ENCODE data around the gene SDS. TPM values are rescaled to one million over a fixed set of nuclear protein-coding genes. Genes with fewer than 3 reads are reported as not detected.
A peak's percentile ranks its signal among the peaks of the same experiment; 100 is the strongest.

The SDS gene
- total RNA-seq, 1 experiment from 2014 or later, result 0.26 TPM

GRCh38 chr12:113440947-113441782 lies 37.5 kb upstream of the SDS start:
- DNase-seq, result no peak
- intact Hi-C loops (cut with micrococcal nuclease; ENCODE audit: unreplicated experiment), result no loop called here
- H3K4me1 Mint-ChIP-seq (ENCODE audit: low read depth, unreplicated experiment), result no peaks in the 10 kb centered on the region
- no peak overlapping the region for H3K27ac Mint-ChIP-seq (ENCODE audit: unreplicated experiment)
- H3K36me3 Mint-ChIP-seq (ENCODE audit: insufficient read depth, unreplicated experiment), result no peaks in the 10 kb centered on the region
- no peak for TF ChIP-seq CTCF (IDR thresholded peaks at IDR 0.05; ENCODE audit: unreplicated experiment)
- no TSS peak for BruUV-seq (replicated peaks)
- peaks cover 17% of the 10 kb centered on the region for H3K27me3 Mint-ChIP-seq (ENCODE audit: unreplicated experiment)
- peaks cover 1% of the 10 kb centered on the region for H3K9me3 Mint-ChIP-seq (ENCODE audit: low read depth, unreplicated experiment)
- no peak overlapping the region for H3K4me3 Mint-ChIP-seq (ENCODE audit: low read depth, unreplicated experiment)
- CTCF ChIA-PET, result no interaction called here

GRCh38 chr12:113440336-113440735 lies 36.6 kb upstream of the SDS start:
- CTCF ChIA-PET, result no interaction called here
- H3K36me3 Mint-ChIP-seq (ENCODE audit: insufficient read depth, unreplicated experiment), result no peaks in the 10 kb centered on the region
- intact Hi-C loops (cut with micrococcal nuclease; ENCODE audit: unreplicated experiment), result no loop called here
- no peaks in the 10 kb centered on the region for H3K4me1 Mint-ChIP-seq (ENCODE audit: low read depth, unreplicated experiment)
- BruUV-seq (replicated peaks), result no TSS peak
- DNase-seq, result no peak
- H3K4me3 Mint-ChIP-seq (ENCODE audit: low read depth, unreplicated experiment), result no peak overlapping the region
- H3K27me3 Mint-ChIP-seq (ENCODE audit: unreplicated experiment), result peaks cover 9% of the 10 kb centered on the region
- no peaks in the 10 kb centered on the region for H3K9me3 Mint-ChIP-seq (ENCODE audit: low read depth, unreplicated experiment)
- no peak for TF ChIP-seq CTCF (IDR thresholded peaks at IDR 0.05; ENCODE audit: unreplicated experiment)
- no peak overlapping the region for H3K27ac Mint-ChIP-seq (ENCODE audit: unreplicated experiment)

GRCh38 chr12:113439606-113440030 lies 35.9 kb upstream of the SDS start:
- Mint-ChIP-seq H3K4me1 (ENCODE audit: low read depth, unreplicated experiment) (no peaks in the 10 kb centered on the region), H3K9me3 (ENCODE audit: low read depth, unreplicated experiment) (no peaks in the 10 kb centered on the region), H3K36me3 (ENCODE audit: insufficient read depth, unreplicated experiment) (no peaks in the 10 kb centered on the region), H3K4me3 (ENCODE audit: low read depth, unreplicated experiment) (no peak overlapping the region), H3K27me3 (ENCODE audit: unreplicated experiment) (peaks cover 1% of the 10 kb centered on the region), H3K27ac (ENCODE audit: unreplicated experiment) (no peak overlapping the region)
- CTCF ChIA-PET, result no interaction called here
- TF ChIP-seq CTCF (IDR thresholded peaks at IDR 0.05; ENCODE audit: unreplicated experiment), result peak; percentile 72
- intact Hi-C loops (cut with micrococcal nuclease; ENCODE audit: unreplicated experiment), result loop anchor here (1.0 kb wide), 1 partner anchor 473 kb away; no protein-coding TSS in a partner anchor
- DNase-seq, result peak; percentile 68
- BruUV-seq (replicated peaks), result no TSS peak

GRCh38 chr12:113439301-113439597 lies 35.6 kb upstream of the SDS start:
- Mint-ChIP-seq H3K4me3 (ENCODE audit: low read depth, unreplicated experiment) (no peak overlapping the region), H3K27ac (ENCODE audit: unreplicated experiment) (no peak overlapping the region), H3K36me3 (ENCODE audit: insufficient read depth, unreplicated experiment) (no peaks in the 10 kb centered on the region), H3K27me3 (ENCODE audit: unreplicated experiment) (no peaks in the 10 kb centered on the region), H3K9me3 (ENCODE audit: low read depth, unreplicated experiment) (no peaks in the 10 kb centered on the region), H3K4me1 (ENCODE audit: low read depth, unreplicated experiment) (no peaks in the 10 kb centered on the region)
- no peak for TF ChIP-seq CTCF (IDR thresholded peaks at IDR 0.05; ENCODE audit: unreplicated experiment)
- BruUV-seq (replicated peaks), result no TSS peak
- intact Hi-C loops (cut with micrococcal nuclease; ENCODE audit: unreplicated experiment), result loop anchor here (1.0 kb wide), 1 partner anchor 473 kb away; no protein-coding TSS in a partner anchor
- CTCF ChIA-PET, result no interaction called here
- DNase-seq, result no peak

Data from Calu3 (cell line).